ENCODE data around the gene ANKMY1.

Gene ANKMY1

DNA sequence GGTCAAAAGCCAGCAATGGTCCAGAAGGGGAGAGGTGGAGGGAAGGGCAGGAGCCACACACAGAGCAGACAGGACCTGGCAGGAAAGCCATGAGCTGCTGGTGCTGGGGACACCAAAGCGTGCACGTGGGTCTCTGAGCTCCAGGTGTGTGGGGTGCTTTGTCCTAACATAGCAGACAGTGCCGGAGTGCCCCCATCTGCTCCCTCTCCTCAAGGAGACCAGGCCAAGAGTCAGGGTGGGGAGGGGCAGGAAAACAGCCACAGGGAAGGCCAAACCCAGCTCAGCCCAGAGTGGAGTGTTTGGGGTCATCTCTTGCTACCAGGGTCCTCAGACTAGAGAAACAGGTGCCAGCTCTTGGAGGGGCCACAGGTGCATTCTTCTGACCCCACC, 126.5 kb downstream of the ANKMY1 start (continued):
- TF ChIP-seq, protein P1, sequence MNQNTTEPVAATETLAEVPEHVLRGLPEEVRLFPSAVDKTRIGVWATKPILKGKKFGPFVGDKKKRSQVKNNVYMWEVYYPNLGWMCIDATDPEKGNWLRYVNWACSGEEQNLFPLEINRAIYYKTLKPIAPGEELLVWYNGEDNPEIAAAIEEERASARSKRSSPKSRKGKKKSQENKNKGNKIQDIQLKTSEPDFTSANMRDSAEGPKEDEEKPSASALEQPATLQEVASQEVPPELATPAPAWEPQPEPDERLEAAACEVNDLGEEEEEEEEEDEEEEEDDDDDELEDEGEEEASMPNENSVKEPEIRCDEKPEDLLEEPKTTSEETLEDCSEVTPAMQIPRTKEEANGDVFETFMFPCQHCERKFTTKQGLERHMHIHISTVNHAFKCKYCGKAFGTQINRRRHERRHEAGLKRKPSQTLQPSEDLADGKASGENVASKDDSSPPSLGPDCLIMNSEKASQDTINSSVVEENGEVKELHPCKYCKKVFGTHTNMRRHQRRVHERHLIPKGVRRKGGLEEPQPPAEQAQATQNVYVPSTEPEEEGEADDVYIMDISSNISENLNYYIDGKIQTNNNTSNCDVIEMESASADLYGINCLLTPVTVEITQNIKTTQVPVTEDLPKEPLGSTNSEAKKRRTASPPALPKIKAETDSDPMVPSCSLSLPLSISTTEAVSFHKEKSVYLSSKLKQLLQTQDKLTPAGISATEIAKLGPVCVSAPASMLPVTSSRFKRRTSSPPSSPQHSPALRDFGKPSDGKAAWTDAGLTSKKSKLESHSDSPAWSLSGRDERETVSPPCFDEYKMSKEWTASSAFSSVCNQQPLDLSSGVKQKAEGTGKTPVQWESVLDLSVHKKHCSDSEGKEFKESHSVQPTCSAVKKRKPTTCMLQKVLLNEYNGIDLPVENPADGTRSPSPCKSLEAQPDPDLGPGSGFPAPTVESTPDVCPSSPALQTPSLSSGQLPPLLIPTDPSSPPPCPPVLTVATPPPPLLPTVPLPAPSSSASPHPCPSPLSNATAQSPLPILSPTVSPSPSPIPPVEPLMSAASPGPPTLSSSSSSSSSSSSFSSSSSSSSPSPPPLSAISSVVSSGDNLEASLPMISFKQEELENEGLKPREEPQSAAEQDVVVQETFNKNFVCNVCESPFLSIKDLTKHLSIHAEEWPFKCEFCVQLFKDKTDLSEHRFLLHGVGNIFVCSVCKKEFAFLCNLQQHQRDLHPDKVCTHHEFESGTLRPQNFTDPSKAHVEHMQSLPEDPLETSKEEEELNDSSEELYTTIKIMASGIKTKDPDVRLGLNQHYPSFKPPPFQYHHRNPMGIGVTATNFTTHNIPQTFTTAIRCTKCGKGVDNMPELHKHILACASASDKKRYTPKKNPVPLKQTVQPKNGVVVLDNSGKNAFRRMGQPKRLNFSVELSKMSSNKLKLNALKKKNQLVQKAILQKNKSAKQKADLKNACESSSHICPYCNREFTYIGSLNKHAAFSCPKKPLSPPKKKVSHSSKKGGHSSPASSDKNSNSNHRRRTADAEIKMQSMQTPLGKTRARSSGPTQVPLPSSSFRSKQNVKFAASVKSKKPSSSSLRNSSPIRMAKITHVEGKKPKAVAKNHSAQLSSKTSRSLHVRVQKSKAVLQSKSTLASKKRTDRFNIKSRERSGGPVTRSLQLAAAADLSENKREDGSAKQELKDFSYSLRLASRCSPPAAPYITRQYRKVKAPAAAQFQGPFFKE (tag by site-specific recombination; IDR thresholded peaks at IDR 0.05; ENCODE audit: borderline replicate concordance), result no peak
- TF ChIP-seq TCF7L2 (IDR thresholded peaks at IDR 0.05; ENCODE audit: borderline replicate concordance, low read depth, low read length) (no peak), ZNF157 (tag by site-specific recombination; IDR thresholded peaks at IDR 0.05) (no peak), ZNF391 (tag by site-specific recombination; IDR thresholded peaks at IDR 0.05; ENCODE audit: borderline replicate concordance, low read depth) (no peak)

- Histone ChIP-seq H3K9me3 (ENCODE audit: control insufficient read depth, insufficient read depth, low read depth, low read length) (no peaks in the 10 kb centered on the region), H3K27ac (ENCODE audit: extremely low read depth, low read depth, low read length) (no peak overlapping the region), H3K4me3 (ENCODE audit: low read depth, low read length) (no peak overlapping the region), H3K4me1 (ENCODE audit: control insufficient read depth, insufficient read depth, low read length) (no peaks in the 10 kb centered on the region), H3K36me3 (ENCODE audit: control insufficient read depth in 2 of 2, insufficient read depth in 1 of 2, low read length in 2 of 2) (no peaks in the 10 kb centered on the region)
- POLR2A ChIA-PET, result no interaction called here
- CTCF ChIA-PET, result interaction anchor here (1.0 kb wide), 1 partner anchor 67 kb away, joined by 4 read pairs; no protein-coding TSS in a partner anchor
- no peak for TF ChIP-seq ZNF184 (tag by site-specific recombination; IDR thresholded peaks at IDR 0.05)
- TF ChIP-seq ZNF670 (tag by site-specific recombination; IDR thresholded peaks at IDR 0.05; ENCODE audit: low read depth), result no peak
- TF ChIP-seq ZNF596 (tag by site-specific recombination; IDR thresholded peaks at IDR 0.05), result no peak
- no peak for TF ChIP-seq ZNF791 (tag by site-specific recombination; IDR thresholded peaks at IDR 0.05)
- TF ChIP-seq TRIM28 (IDR thresholded peaks at IDR 0.05; ENCODE audit: borderline replicate concordance, low read length), result no peak
- no peak for TF ChIP-seq ZNF548 (tag by site-specific recombination; IDR thresholded peaks at IDR 0.05)
- TF ChIP-seq, protein P2, sequence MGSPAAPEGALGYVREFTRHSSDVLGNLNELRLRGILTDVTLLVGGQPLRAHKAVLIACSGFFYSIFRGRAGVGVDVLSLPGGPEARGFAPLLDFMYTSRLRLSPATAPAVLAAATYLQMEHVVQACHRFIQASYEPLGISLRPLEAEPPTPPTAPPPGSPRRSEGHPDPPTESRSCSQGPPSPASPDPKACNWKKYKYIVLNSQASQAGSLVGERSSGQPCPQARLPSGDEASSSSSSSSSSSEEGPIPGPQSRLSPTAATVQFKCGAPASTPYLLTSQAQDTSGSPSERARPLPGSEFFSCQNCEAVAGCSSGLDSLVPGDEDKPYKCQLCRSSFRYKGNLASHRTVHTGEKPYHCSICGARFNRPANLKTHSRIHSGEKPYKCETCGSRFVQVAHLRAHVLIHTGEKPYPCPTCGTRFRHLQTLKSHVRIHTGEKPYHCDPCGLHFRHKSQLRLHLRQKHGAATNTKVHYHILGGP (tag by site-specific recombination; IDR thresholded peaks at IDR 0.05), result no peak
- TF ChIP-seq GFI1B (tag by site-specific recombination; IDR thresholded peaks at IDR 0.05), result no peak
- no peak for TF ChIP-seq ZNF530 (tag by site-specific recombination; IDR thresholded peaks at IDR 0.05; ENCODE audit: low read depth)
- no peak for TF ChIP-seq ZXDB (tag by site-specific recombination; IDR thresholded peaks at IDR 0.05)
- TF ChIP-seq ZNF707 (tag by site-specific recombination; IDR thresholded peaks at IDR 0.05), result no peak
- no peak for TF ChIP-seq ZNF274 (IDR thresholded peaks at IDR 0.05; ENCODE audit: low read length)
- TF ChIP-seq ZNF274 (tag by site-specific recombination; IDR thresholded peaks at IDR 0.05; ENCODE audit: borderline replicate concordance), result no peak
- TF ChIP-seq ZNF214 (tag by site-specific recombination; IDR thresholded peaks at IDR 0.05; ENCODE audit: borderline replicate concordance), result no peak
- TF ChIP-seq WT1 (tag by site-specific recombination; IDR thresholded peaks at IDR 0.05), result no peak
- TF ChIP-seq KLF8 (tag by site-specific recombination; IDR thresholded peaks at IDR 0.05), result no peak
- no peak for TF ChIP-seq ATF2 (tag by site-specific recombination; IDR thresholded peaks at IDR 0.05; ENCODE audit: low read depth)
These were observed 127.2 kb downstream of the ANKMY1 start for GRCh38 chr2:240430595-240430994.

Data from HEK293 (cell line).